Adipocyte (in vitro differentiated cells): ENCODE data around the gene CFAP61.

Experiments used
- DNase-seq: peaks from one replicate; pipeline ENCODE4 v3.0.0-alpha.2; 2015; ENCODE audit warnings: low read depth
- H3K27me3 ChIP-seq: replicated peaks from 2 replicates; pipeline ENCODE4 v1.7.0; 2013; ENCODE audit warnings: mild to moderate bottlenecking, low read length, moderate library complexity; ENCODE audit not compliant: control insufficient read depth, insufficient read depth
- H3K36me3 ChIP-seq: 2 replicates; pipeline ENCODE4 v1.7.0; 2013; ENCODE audit warnings: low read length, mild to moderate bottlenecking, moderate library complexity; ENCODE audit not compliant: control insufficient read depth, insufficient read depth, severe bottlenecking
- H3K4me1 ChIP-seq: 2 replicates; pipeline ENCODE4 v1.7.0; 2013; ENCODE audit warnings: mild to moderate bottlenecking, low read length, moderate library complexity; ENCODE audit not compliant: control insufficient read depth, insufficient read depth
- H3K4me3 ChIP-seq: 2 replicates; pipeline ENCODE4 v1.7.0; 2013; ENCODE audit warnings: mild to moderate bottlenecking, low read length, moderate library complexity
- H3K9ac ChIP-seq: 2 replicates; pipeline ENCODE4 v1.7.0; 2013; ENCODE audit warnings: mild to moderate bottlenecking, low read length, moderate library complexity
- H3K9me3 ChIP-seq: 2 replicates; pipeline ENCODE4 v1.7.0; 2013; ENCODE audit warnings: mild to moderate bottlenecking, low read length, moderate library complexity; ENCODE audit not compliant: control insufficient read depth

CFAP61 gene

GRCh38 chr20:20368418-20369249 lies 316.3 kb downstream of the CFAP61 start:
- H3K4me3 ChIP-seq: no peak overlapping the region

DNA sequence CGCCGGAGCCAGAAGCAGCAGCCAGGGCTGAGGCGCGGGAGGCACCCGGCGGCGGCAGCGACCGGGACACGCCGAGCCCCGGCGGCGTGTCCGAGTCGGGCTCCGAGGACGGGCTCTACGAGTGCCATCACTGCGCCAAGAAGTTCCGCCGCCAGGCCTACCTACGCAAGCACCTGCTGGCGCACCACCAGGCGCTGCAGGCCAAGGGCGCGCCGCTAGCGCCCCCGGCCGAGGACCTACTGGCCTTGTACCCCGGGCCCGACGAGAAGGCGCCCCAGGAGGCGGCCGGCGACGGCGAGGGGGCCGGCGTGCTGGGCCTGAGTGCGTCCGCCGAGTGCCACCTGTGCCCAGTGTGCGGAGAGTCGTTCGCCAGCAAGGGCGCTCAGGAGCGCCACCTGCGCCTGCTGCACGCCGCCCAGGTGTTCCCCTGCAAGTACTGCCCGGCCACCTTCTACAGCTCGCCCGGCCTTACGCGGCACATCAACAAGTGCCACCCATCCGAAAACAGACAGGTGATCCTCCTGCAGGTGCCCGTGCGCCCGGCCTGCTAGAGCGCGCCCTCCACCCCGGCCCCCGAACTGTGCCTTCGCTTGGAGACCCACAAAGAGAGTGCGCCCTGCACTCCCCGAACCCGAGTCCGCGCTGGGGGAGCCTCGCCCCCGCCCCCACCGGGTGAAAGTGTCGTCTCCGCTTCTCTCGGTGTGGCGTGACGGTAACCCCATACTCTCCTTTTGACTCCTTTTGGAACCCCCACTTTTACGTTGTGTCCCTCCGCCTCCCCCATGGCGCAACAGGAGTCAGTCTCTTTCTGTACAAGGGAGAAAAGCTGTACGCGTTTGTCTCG lies 317.1 kb downstream of the CFAP61 start:
- Histone ChIP-seq H3K9me3 (peaks cover 4% of the 10 kb centered on the region), H3K36me3 (no peaks in the 10 kb centered on the region), H3K27me3 (peaks cover 64% of the 10 kb centered on the region), H3K9ac (no peak overlapping the region), H3K4me3 (no peak overlapping the region), H3K4me1 (peaks cover 8% of the 10 kb centered on the region)
- DNase-seq: no peak

More at GRCh38 chr20:20368418-20369249, 316.3 kb downstream of the CFAP61 start:
- Histone ChIP-seq H3K9ac (no peak overlapping the region), H3K4me1 (peaks cover 8% of the 10 kb centered on the region), H3K9me3 (no peaks in the 10 kb centered on the region), H3K27me3 (peaks cover 62% of the 10 kb centered on the region), H3K36me3 (no peaks in the 10 kb centered on the region)
- peak; percentile 29 for DNase-seq

GRCh38 chr20:20370094-20370575 lies 317.8 kb downstream of the CFAP61 start:
- H3K36me3 ChIP-seq: no peaks in the 10 kb centered on the region
- H3K9ac ChIP-seq: no peak overlapping the region
- peaks cover 63% of the 10 kb centered on the region for H3K27me3 ChIP-seq
- H3K9me3 ChIP-seq: peaks cover 8% of the 10 kb centered on the region
- no peak overlapping the region for H3K4me3 ChIP-seq
- peaks cover 8% of the 10 kb centered on the region for H3K4me1 ChIP-seq
- DNase-seq: no peak

- Histone ChIP-seq H3K4me1 (peaks cover 8% of the 10 kb centered on the region), H3K27me3 (peaks cover 62% of the 10 kb centered on the region), H3K9ac (no peak overlapping the region), H3K9me3 (peaks cover 8% of the 10 kb centered on the region), H3K4me3 (no peak overlapping the region), H3K36me3 (no peaks in the 10 kb centered on the region)
- DNase-seq: no peak
Measured at GRCh38 chr20:20371083-20371482, 318.8 kb downstream of the CFAP61 start.

DNA sequence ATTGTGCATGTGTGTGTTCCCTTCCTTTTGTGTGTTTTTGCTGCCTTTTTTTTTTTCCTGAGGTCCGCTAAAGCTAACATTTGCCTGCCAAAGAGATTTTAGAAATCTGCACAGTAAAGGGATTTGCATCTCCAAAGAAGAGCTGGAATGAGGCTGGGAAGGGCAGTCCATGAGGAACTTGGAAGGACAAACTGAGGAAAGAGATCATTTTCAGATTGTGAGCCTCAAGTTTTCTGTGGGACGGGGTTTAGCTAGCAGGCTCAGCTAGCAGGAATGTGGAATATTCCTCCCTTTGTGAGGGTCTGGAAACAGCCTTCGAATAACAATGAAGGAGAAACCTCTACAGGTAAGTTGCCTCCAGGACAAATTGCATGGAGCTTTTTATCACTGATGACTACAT lies 319.3 kb downstream of the CFAP61 start:
- H3K4me1 ChIP-seq: peaks cover 8% of the 10 kb centered on the region
- no peak for DNase-seq
- H3K9me3 ChIP-seq: peaks cover 8% of the 10 kb centered on the region
- H3K36me3 ChIP-seq: no peaks in the 10 kb centered on the region
- H3K9ac ChIP-seq: no peak overlapping the region
- no peak overlapping the region for H3K4me3 ChIP-seq
- peaks cover 59% of the 10 kb centered on the region for H3K27me3 ChIP-seq

DNA sequence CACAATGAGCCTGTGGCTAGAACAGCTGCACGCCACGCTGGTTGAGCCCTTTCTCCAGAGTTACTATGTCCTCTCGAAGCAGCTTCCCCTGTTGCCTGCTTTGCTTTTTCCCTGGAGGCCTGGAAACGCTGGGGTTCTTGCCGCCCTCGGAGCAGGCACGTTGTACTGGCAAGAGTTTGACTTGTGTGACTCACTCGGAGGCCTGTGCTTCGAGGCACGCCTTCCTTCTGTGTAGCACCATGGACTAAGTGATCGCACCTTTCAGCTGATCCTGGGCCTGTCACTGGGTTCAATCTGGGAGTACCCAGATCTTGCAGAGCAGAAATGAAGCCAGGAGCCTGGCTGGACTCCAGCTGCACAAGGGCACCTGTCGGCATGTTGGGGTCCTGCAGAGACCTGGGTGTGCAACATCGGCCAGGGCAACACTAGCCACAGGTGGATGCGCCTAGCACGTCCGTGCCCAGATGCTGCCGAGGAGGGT lies 320.8 kb downstream of the CFAP61 start:
- Histone ChIP-seq H3K4me3 (no peak overlapping the region), H3K27me3 (peaks cover 59% of the 10 kb centered on the region), H3K4me1 (peaks cover 8% of the 10 kb centered on the region), H3K9me3 (peaks cover 8% of the 10 kb centered on the region), H3K36me3 (no peaks in the 10 kb centered on the region), H3K9ac (no peak overlapping the region)
- DNase-seq: peak; percentile 46

GRCh38 chr20:20375862-20376261 lies 323.5 kb downstream of the CFAP61 start:
- DNase-seq: no peak
- no peaks in the 10 kb centered on the region for H3K36me3 ChIP-seq
- H3K27me3 ChIP-seq: peaks cover 43% of the 10 kb centered on the region
- H3K4me3 ChIP-seq: no peak overlapping the region
- H3K9me3 ChIP-seq: peaks cover 25% of the 10 kb centered on the region
- no peak overlapping the region for H3K9ac ChIP-seq
- peaks cover 5% of the 10 kb centered on the region for H3K4me1 ChIP-seq

GRCh38 chr20:20386192-20386591 lies 333.9 kb downstream of the CFAP61 start:
- DNase-seq: no peak
- Histone ChIP-seq H3K4me3 (no peak overlapping the region), H3K4me1 (no peaks in the 10 kb centered on the region)

DNA sequence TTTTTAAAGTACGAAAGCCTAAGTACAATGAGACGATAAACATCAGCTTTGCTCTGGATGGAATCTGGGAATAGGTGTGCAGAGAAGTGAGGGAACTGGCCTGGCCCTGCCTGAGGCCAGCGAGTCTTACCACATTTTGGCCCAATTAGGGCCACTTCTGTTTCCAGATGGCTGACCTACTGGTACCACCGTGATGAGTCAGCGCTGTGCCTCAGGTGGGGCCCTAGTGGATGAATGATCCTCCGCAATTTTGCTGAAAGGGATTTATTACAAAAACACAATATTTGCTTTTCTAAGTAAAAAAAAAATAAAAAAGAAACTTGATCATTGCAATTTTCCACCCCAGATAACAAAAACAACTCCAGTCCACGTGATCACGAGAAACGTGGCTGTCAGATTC lies 338.1 kb downstream of the CFAP61 start:
- Histone ChIP-seq H3K9ac (no peak overlapping the region), H3K36me3 (peaks cover 4% of the 10 kb centered on the region), H3K4me3 (no peak overlapping the region), H3K9me3 (no peaks in the 10 kb centered on the region), H3K27me3 (peaks cover 10% of the 10 kb centered on the region), H3K4me1 (peaks cover 17% of the 10 kb centered on the region)
- DNase-seq: no peak

More at GRCh38 chr20:20386192-20386591, 333.9 kb downstream of the CFAP61 start:
- Histone ChIP-seq H3K27me3 (peaks cover 10% of the 10 kb centered on the region), H3K36me3 (no peaks in the 10 kb centered on the region), H3K9me3 (peaks cover under 1% of the 10 kb centered on the region), H3K9ac (no peak overlapping the region)

- no peaks in the 10 kb centered on the region for H3K9me3 ChIP-seq
- H3K4me3 ChIP-seq: no peak overlapping the region
- no peak overlapping the region for H3K9ac ChIP-seq
- peaks cover 17% of the 10 kb centered on the region for H3K4me1 ChIP-seq
- peaks cover 4% of the 10 kb centered on the region for H3K36me3 ChIP-seq
- H3K27me3 ChIP-seq: peaks cover 6% of the 10 kb centered on the region
- no peak for DNase-seq
Measured at GRCh38 chr20:20391115-20391514, 338.8 kb downstream of the CFAP61 start.

- no peak for DNase-seq
- Histone ChIP-seq H3K4me3 (no peak overlapping the region), H3K9ac (no peak overlapping the region)
Measured at GRCh38 chr20:20391766-20392165, 339.4 kb downstream of the CFAP61 start.

More at GRCh38 chr20:20391766-20392165, 339.4 kb downstream of the CFAP61 start:
- H3K36me3 ChIP-seq: peaks cover 4% of the 10 kb centered on the region
- no peaks in the 10 kb centered on the region for H3K9me3 ChIP-seq
- peaks cover 17% of the 10 kb centered on the region for H3K4me1 ChIP-seq
- no peaks in the 10 kb centered on the region for H3K27me3 ChIP-seq
